B cell (primary cell): ENCODE results near the gene SDC1. TPM values are rescaled to one million over a fixed set of nuclear protein-coding genes. Genes with fewer than 3 reads are reported as not detected.

Source experiments
- ATAC-seq: fragments of 200-7000 bp; cut with Tn5 transposase; one replicate; pipeline ENCODE4 v1.10.0; 2021; ENCODE audit warnings: low read depth, mild to moderate bottlenecking, moderate number of reproducible peaks, moderate library complexity
- CTCF ChIA-PET: fragments of 350-600 bp; sonication (Branson Sonifier 250); formaldehyde crosslinking; loops from one replicate; lab custom pipeline; 2021; ENCODE audit warnings: antibody characterized with exemption, inconsistent platforms; lab: Charles Lee
- POLR2A ChIA-PET: fragments of 350-600 bp; sonication (Branson Sonifier 250); formaldehyde crosslinking; loops from one replicate; lab custom pipeline; 2021; ENCODE audit warnings: antibody characterized with exemption; lab: Charles Lee
- DNase-seq: peaks from one replicate; pipeline ENCODE4 v3.0.0; 2013
- H2AFZ ChIP-seq: 2 replicates; pipeline ENCODE4 v1.6.1; 2012; ENCODE audit warnings: mild to moderate bottlenecking, low read depth, low read length; ENCODE audit not compliant: insufficient read depth, poor library complexity, severe bottlenecking
- H3K27ac ChIP-seq, 2 donors: 1 replicate in 1 of 2; 2 replicates in 1 of 2; pipeline ENCODE4 v1.5.1; 2012 to 2013; ENCODE audit warnings: low read length in 2 of 2, mild to moderate bottlenecking in 2 of 2, moderate library complexity in 1 of 2
- H3K27me3 ChIP-seq, 4 experiments: fragments of 200-600 bp in 1 of 4; sonication (generic) in 1 of 4; replicated peaks in 1 of 4; 1 replicate in 2 of 4; 2 replicates in 2 of 4; pipeline versions ENCODE4 v1.6.1 to v1.7.0; 2013 to 2016; ENCODE audit warnings: low read length in 3 of 4, mild to moderate bottlenecking in 2 of 4, mixed read lengths in 1 of 4, moderate library complexity in 1 of 4; ENCODE audit not compliant: insufficient read depth in 4 of 4, control insufficient read depth in 3 of 4; ENCODE audit errors: control extremely low read depth in 1 of 4
- H3K36me3 ChIP-seq, 2 experiments: replicated peaks in 1 of 2; 1 replicate in 1 of 2; 2 replicates in 1 of 2; pipeline versions ENCODE4 v1.6.1 to v1.7.1; 2013; ENCODE audit warnings: low read length in 1 of 2; ENCODE audit not compliant: insufficient read depth in 2 of 2, control insufficient read depth in 1 of 2; ENCODE audit errors: control extremely low read depth in 1 of 2, extremely low read depth in 1 of 2
- H3K4me1 ChIP-seq, 2 donors: fragments of 200-600 bp in 1 of 2; sonication (generic) in 1 of 2; 1 replicate in 1 of 2; 2 replicates in 1 of 2; pipeline versions ENCODE4 v1.5.1 to v1.6.1; 2013 to 2017; ENCODE audit warnings: low read length in 2 of 2; ENCODE audit not compliant: control insufficient read depth in 2 of 2, insufficient read depth in 2 of 2
- H3K4me2 ChIP-seq: replicated peaks from 2 replicates; pipeline ENCODE3; 2012; ENCODE audit warnings: mild to moderate bottlenecking, low read depth, low read length; ENCODE audit not compliant: poor library complexity, severe bottlenecking
- H3K4me3 ChIP-seq, 5 experiments: fragments of 200-600 bp in 1 of 5; sonication (generic) in 1 of 5; 1 replicate in 3 of 5; 2 replicates in 2 of 5; pipeline versions ENCODE4 v1.5.1 to v1.7.0; 2011 to 2016; ENCODE audit warnings: low read length in 4 of 5, mild to moderate bottlenecking in 4 of 5, low read depth in 2 of 5, control low read depth in 1 of 5, moderate library complexity in 1 of 5; ENCODE audit not compliant: insufficient read depth in 1 of 5; ENCODE audit errors: control extremely low read depth in 1 of 5, extremely low read depth in 1 of 5
- H3K79me2 ChIP-seq: fragments of 200-600 bp; sonication (generic); one replicate; pipeline ENCODE4 v1.6.0; 2016; ENCODE audit warnings: low read length; ENCODE audit not compliant: control insufficient read depth, insufficient read depth
- H3K9ac ChIP-seq: fragments of 200-600 bp; sonication (generic); 2 replicates; pipeline ENCODE4 v1.6.1; 2017; ENCODE audit warnings: mild to moderate bottlenecking, low read length, moderate library complexity
- H3K9me3 ChIP-seq, 3 donors: one replicate each; pipeline versions ENCODE4 v1.6.1 to v1.7.1; 2013; ENCODE audit warnings: low read length in 2 of 3; ENCODE audit not compliant: control insufficient read depth in 2 of 3, insufficient read depth in 1 of 3; ENCODE audit errors: control extremely low read depth in 1 of 3
- H4K20me1 ChIP-seq: 2 replicates; pipeline ENCODE4 v1.6.0; 2012; ENCODE audit warnings: mild to moderate bottlenecking, low read length; ENCODE audit not compliant: insufficient read depth, control insufficient read depth, poor library complexity, severe bottlenecking
- H3K27ac Mint-ChIP-seq: one replicate; pipeline ENCODE4 v1.8.0; 2021; ENCODE audit warnings: mixed read lengths
- H3K27me3 Mint-ChIP-seq: one replicate; pipeline ENCODE4 v1.8.0; 2021; ENCODE audit warnings: mixed read lengths
- H3K4me1 Mint-ChIP-seq: one replicate; pipeline ENCODE4 v1.8.0; 2021; ENCODE audit warnings: mixed read lengths
- H3K4me3 Mint-ChIP-seq: one replicate; pipeline ENCODE4 v1.8.0; 2021; ENCODE audit warnings: mixed read lengths
- H3K9me3 Mint-ChIP-seq: one replicate; pipeline ENCODE4 v1.8.0; 2022; ENCODE audit warnings: mixed read lengths; ENCODE audit not compliant: insufficient read depth
- CTCF ChIP-seq: fragments of 200-600 bp; IDR thresholded peaks from one replicate; pipeline ENCODE4 v1.8.0; 2022; ENCODE audit warnings: antibody characterized with exemption, mild to moderate bottlenecking
- EZH2 ChIP-seq: IDR thresholded peaks from 2 replicates; pipeline ENCODE4 v1.6.1; 2012; ENCODE audit warnings: borderline replicate concordance, low read depth, mild to moderate bottlenecking, moderate library complexity, low read length; ENCODE audit not compliant: insufficient read depth, poor library complexity, severe bottlenecking
- WGBS: methylation state at CpG from one replicate; pipeline ENCODE4 v1.1.5; 2013; ENCODE audit warnings: missing lambda C conversion rate; ENCODE audit not compliant: insufficient coverage; 5-methylcytosine and 5-hydroxymethylcytosine counted together
- intact Hi-C: fragments of 100-400 bp; cut with micrococcal nuclease; formaldehyde crosslinking; loops from one replicate; pipeline ENCODE4 v1.10.0; 2022
- polyA plus RNA-seq: library from polyadenylated mRNA; depleted of rRNA; stranded (reverse); fragments of >200 nt; gene quantifications from 2 replicates; pipeline ENCODE4 v1.2.3, GENCODE V29; 2012
- total RNA-seq, 2 donors: library from RNA; stranded (reverse); fragments of 120-200 nt in 1 of 2; gene quantifications; 1 replicate in 1 of 2; 2 replicates in 1 of 2; pipeline versions ENCODE4 v1.2.3 to v1.2.4, GENCODE V29; 2013 to 2022

The SDC1 gene
- total and polyA plus RNA-seq, 2 donors (not counting 1 experiment from before 2014, with no cell fraction given): 0.22 TPM; not detected in 1

GRCh38 chr2:20220806-20221554, 4.0 kb downstream of the SDC1 start:
- Mint-ChIP-seq H3K27ac (no peak overlapping the region), H3K4me3 (no peak overlapping the region), H3K4me1 (peaks cover 10% of the 10 kb centered on the region), H3K9me3 (no peaks in the 10 kb centered on the region), H3K27me3 (peaks cover 28% of the 10 kb centered on the region)
- ChIA-PET POLR2A (no interaction called here), CTCF (no interaction called here)
- H3K27ac ChIP-seq: no peak overlapping the region
- DNase-seq: no peak
- no peaks in the 10 kb centered on the region for H4K20me1 ChIP-seq
- peaks cover 16 to 17% of the 10 kb centered on the region in 2 donors for H3K4me1 ChIP-seq
- ATAC-seq: no peak
- H2AFZ ChIP-seq: no peak overlapping the region
- peaks cover 0 to 3% (median 0%) of the 10 kb centered on the region in 3 donors for H3K9me3 ChIP-seq
- H3K4me3 ChIP-seq: no peak overlapping the region
- H3K36me3 ChIP-seq: no peaks in the 10 kb centered on the region
- 63% methylated on average over 3 of the region's 3 CpGs for WGBS
- TF ChIP-seq CTCF (no peak), EZH2 (no peak)
- H3K4me2 ChIP-seq: no peak overlapping the region
- no peaks in the 10 kb centered on the region for H3K79me2 ChIP-seq
- intact Hi-C loops: no loop called here
- peaks cover 0 to 32% (median 11%) of the 10 kb centered on the region in 4 experiments for H3K27me3 ChIP-seq
- H3K9ac ChIP-seq: no peak overlapping the region

GRCh38 chr2:20219763-20220380, 5.1 kb downstream of the SDC1 start:
- Histone ChIP-seq H3K9ac (no peak overlapping the region), H3K4me3 (no peak overlapping the region), H3K27ac (no peak overlapping the region), H3K27me3 (peaks cover 0 to 23% (median 9%) of the 10 kb centered on the region in 4 experiments), H4K20me1 (no peaks in the 10 kb centered on the region), H3K79me2 (no peaks in the 10 kb centered on the region), H3K4me2 (no peak overlapping the region), H3K36me3 (no peaks in the 10 kb centered on the region), H2AFZ (no peak overlapping the region), H3K9me3 (no peaks in the 10 kb centered on the region), H3K4me1 (peaks cover 10% of the 10 kb centered on the region in 2 donors)
- no peaks in the 10 kb centered on the region for H3K9me3 Mint-ChIP-seq
- ATAC-seq (no peak), DNase-seq (no peak)
- peaks cover 24% of the 10 kb centered on the region for H3K27me3 Mint-ChIP-seq
- CTCF ChIA-PET: no interaction called here
- no peak for TF ChIP-seq CTCF
- no peak for TF ChIP-seq EZH2
- intact Hi-C loops: no loop called here
- POLR2A ChIA-PET: no interaction called here
- peaks cover 5% of the 10 kb centered on the region for H3K4me1 Mint-ChIP-seq
- no peak overlapping the region for H3K27ac Mint-ChIP-seq
- 98% methylated on average over 12 of the region's 13 CpGs for WGBS
- no peak overlapping the region for H3K4me3 Mint-ChIP-seq
